Smooth muscle cell (in vitro differentiated cells): ENCODE data around the gene A2M. TPM values are rescaled to one million over a fixed set of nuclear protein-coding genes. Genes with fewer than 3 reads are reported as not detected.

Experiments used
- DNase-seq: peaks from one replicate; lab custom pipeline; 2025; ENCODE audit not compliant: unreplicated experiment; lab: John Stamatoyannopoulos, UW
- H2AFZ ChIP-seq: fragments of 200-600 bp; sonication (generic); 2 replicates; pipeline ENCODE4 v1.6.0; 2016; ENCODE audit warnings: antibody characterized with exemption, low read depth, mild to moderate bottlenecking
- H3F3A ChIP-seq: fragments of 200-600 bp; sonication (generic); 2 replicates; pipeline ENCODE4 v1.6.0; 2017; ENCODE audit warnings: antibody characterized with exemption, low read depth
- H3K27ac ChIP-seq: fragments of 200-600 bp; sonication (generic); 2 replicates; pipeline ENCODE4 v1.5.1; 2016; ENCODE audit warnings: low read depth, mild to moderate bottlenecking
- H3K27me3 ChIP-seq: fragments of 200-600 bp; sonication (generic); 2 replicates; pipeline ENCODE4 v1.6.1; 2016; ENCODE audit warnings: low read depth, mild to moderate bottlenecking
- H3K36me3 ChIP-seq: fragments of 200-600 bp; sonication (generic); 2 replicates; pipeline ENCODE4 v1.5.1; 2016; ENCODE audit warnings: low read depth
- H3K4me1 ChIP-seq: fragments of 200-600 bp; sonication (generic); 2 replicates; pipeline ENCODE4 v1.5.1; 2016; ENCODE audit warnings: low read depth
- H3K4me2 ChIP-seq: fragments of 200-600 bp; sonication (generic); 2 replicates; pipeline ENCODE4 v1.6.0; 2016; ENCODE audit warnings: mild to moderate bottlenecking
- H3K4me3 ChIP-seq: fragments of 200-600 bp; sonication (generic); 2 replicates; pipeline ENCODE4 v1.5.1; 2016; ENCODE audit warnings: mild to moderate bottlenecking
- H3K79me2 ChIP-seq: fragments of 200-600 bp; sonication (generic); 2 replicates; pipeline ENCODE4 v1.6.0; 2016; ENCODE audit warnings: low read depth, mild to moderate bottlenecking
- H3K9ac ChIP-seq: fragments of 200-600 bp; sonication (generic); 2 replicates; pipeline ENCODE4 v1.6.0; 2016; ENCODE audit warnings: low read depth
- H3K9me3 ChIP-seq: fragments of 200-600 bp; sonication (generic); replicated peaks from 2 replicates; pipeline ENCODE4 v1.5.1; 2016; ENCODE audit warnings: low read depth
- H4K20me1 ChIP-seq: fragments of 200-600 bp; sonication (generic); 2 replicates; pipeline ENCODE4 v1.6.0; 2016; ENCODE audit warnings: low read depth
- CTCF ChIP-seq: fragments of 200-600 bp; sonication (generic); IDR thresholded peaks from 2 replicates; pipeline ENCODE4 v1.5.1; 2017; ENCODE audit warnings: borderline replicate concordance, mild to moderate bottlenecking, antibody characterized with exemption; ENCODE audit not compliant: insufficient read depth, poor library complexity, severe bottlenecking
- WGBS: methylation state at CpG from one replicate; pipeline ENCODE4 v1.1.7; 2016; ENCODE audit warnings: low lambda C conversion rate; 5-methylcytosine and 5-hydroxymethylcytosine counted together
- polyA plus RNA-seq: library from polyadenylated mRNA; unstranded; fragments of >200 nt; fragmentation: Nextera tagmentation; extraction: Ambion mirVana; gene quantifications from 2 replicates; pipeline ENCODE4 v1.2.1, GENCODE V29; 2016
- total RNA-seq: library from RNA; depleted of rRNA; stranded (reverse); fragments of >200 nt; gene quantifications from 2 replicates; pipeline ENCODE4 v1.2.3, GENCODE V29; 2014

A2M gene
- total and polyA plus RNA-seq, 2 experiments from 2014 or later = 72.8 to 108 TPM

- no peaks in the 10 kb centered on the region for H3K27me3 ChIP-seq
- no peaks in the 10 kb centered on the region for H3K36me3 ChIP-seq
- no peaks in the 10 kb centered on the region for H3K79me2 ChIP-seq
- no peaks in the 10 kb centered on the region for H4K20me1 ChIP-seq
- H3K9ac ChIP-seq = no peak overlapping the region
- H3K4me2 ChIP-seq = no peak overlapping the region
- no peak for DNase-seq
- H3K4me1 ChIP-seq = no peaks in the 10 kb centered on the region
- no peaks in the 10 kb centered on the region for H3K9me3 ChIP-seq
- H3F3A ChIP-seq = no peaks in the 10 kb centered on the region
- no peak overlapping the region for H3K4me3 ChIP-seq
- 86% methylated on average over 2 of the region's 2 CpGs for WGBS
- no peak overlapping the region for H3K27ac ChIP-seq
- no peak overlapping the region for H2AFZ ChIP-seq
- no peak for TF ChIP-seq CTCF
These were observed 43.2 kb downstream of the A2M start for GRCh38 chr12:9072481-9073038.

GRCh38 chr12:9071969-9072368 lies 43.8 kb downstream of the A2M start:
- Histone ChIP-seq H3K4me1 (no peaks in the 10 kb centered on the region), H4K20me1 (no peaks in the 10 kb centered on the region), H3F3A (no peaks in the 10 kb centered on the region), H3K79me2 (no peaks in the 10 kb centered on the region), H3K4me3 (no peak overlapping the region), H3K36me3 (no peaks in the 10 kb centered on the region), H3K9ac (no peak overlapping the region), H3K27ac (no peak overlapping the region), H3K9me3 (no peaks in the 10 kb centered on the region), H2AFZ (no peak overlapping the region), H3K27me3 (no peaks in the 10 kb centered on the region), H3K4me2 (no peak overlapping the region)
- WGBS = 97% methylated on average over 1 of the region's 1 CpG
- DNase-seq = no peak
- no peak for TF ChIP-seq CTCF

- no peak overlapping the region for H2AFZ ChIP-seq
- DNase-seq = no peak
- no peaks in the 10 kb centered on the region for H3K4me1 ChIP-seq
- no peaks in the 10 kb centered on the region for H4K20me1 ChIP-seq
- no peak for TF ChIP-seq CTCF
- no peak overlapping the region for H3K9ac ChIP-seq
- no peak overlapping the region for H3K4me3 ChIP-seq
- no peaks in the 10 kb centered on the region for H3K36me3 ChIP-seq
- H3K9me3 ChIP-seq = no peaks in the 10 kb centered on the region
- H3K27me3 ChIP-seq = no peaks in the 10 kb centered on the region
- H3K4me2 ChIP-seq = no peak overlapping the region
- no peaks in the 10 kb centered on the region for H3K79me2 ChIP-seq
- no peaks in the 10 kb centered on the region for H3F3A ChIP-seq
- no peak overlapping the region for H3K27ac ChIP-seq
These were observed 44.2 kb downstream of the A2M start for GRCh38 chr12:9071518-9071917.

- Histone ChIP-seq H3K4me2 (no peak overlapping the region), H3K9me3 (no peaks in the 10 kb centered on the region), H3K4me1 (no peaks in the 10 kb centered on the region), H3K27me3 (no peaks in the 10 kb centered on the region), H3K36me3 (no peaks in the 10 kb centered on the region), H3K4me3 (no peak overlapping the region), H3K27ac (no peak overlapping the region), H3F3A (no peaks in the 10 kb centered on the region), H2AFZ (no peak overlapping the region), H4K20me1 (no peaks in the 10 kb centered on the region), H3K9ac (no peak overlapping the region), H3K79me2 (no peaks in the 10 kb centered on the region)
- WGBS = 100% methylated on average over 5 of the region's 5 CpGs
- DNase-seq = no peak
- no peak for TF ChIP-seq CTCF
These were observed 45.4 kb downstream of the A2M start for GRCh38 chr12:9070351-9070750.
